HepG2 (cell line): ENCODE results near the gene PDPK1. TPM values are rescaled to one million over a fixed set of nuclear protein-coding genes. Genes with fewer than 3 reads are reported as not detected.

ENCODE experiments used
- GMEB1 ChIP-seq: sonication (generic); formaldehyde crosslinking; IDR thresholded peaks from 2 replicates; pipeline ENCODE4 v1.5.1; 2020; ENCODE audit warnings: missing genetic modification reagents, mild to moderate bottlenecking, borderline replicate concordance
- HINFP ChIP-seq: sonication (generic); formaldehyde crosslinking; IDR thresholded peaks from 2 replicates; pipeline ENCODE4 v1.4.0; 2020; ENCODE audit warnings: low read depth, mild to moderate bottlenecking, missing genetic modification reagents
- PCBP2 ChIP-seq: fragments of 200-400 bp; formaldehyde crosslinking; optimal IDR thresholded peaks from 2 replicates; pipeline ENCODE3; 2018; ENCODE audit warnings: low read length, low read depth; ENCODE audit not compliant: poor library complexity, severe bottlenecking
- PLRG1 ChIP-seq: fragments of 450-650 bp; conservative IDR thresholded peaks from 2 replicates; pipeline ENCODE4 v1.6.1; 2016
- ZFP36L2 ChIP-seq: sonication (generic); formaldehyde crosslinking; IDR thresholded peaks from 2 replicates; pipeline ENCODE4 v1.4.0; 2020; ENCODE audit warnings: missing genetic modification reagents
- ZFP82 ChIP-seq: sonication (generic); formaldehyde crosslinking; IDR thresholded peaks from 2 replicates; pipeline ENCODE4 v1.5.1; 2020; ENCODE audit warnings: mild to moderate bottlenecking, missing genetic modification reagents, borderline replicate concordance
- ZHX2 ChIP-seq, 2 experiments: sonication (generic) in 1 of 2; formaldehyde crosslinking in 1 of 2; IDR thresholded peaks; 2 replicates each; pipeline versions ENCODE4 v1.6.1 to v1.9.0; 2014 to 2022; ENCODE audit warnings: antibody characterized with exemption in 1 of 2, borderline replicate concordance in 1 of 2, inconsistent platforms in 1 of 2, low read depth in 1 of 2, missing genetic modification reagents in 1 of 2
- ZNF318 ChIP-seq: sonication (generic); formaldehyde crosslinking; IDR thresholded peaks from 2 replicates; pipeline ENCODE4 v1.4.0; 2020; ENCODE audit warnings: mild to moderate bottlenecking, missing genetic modification reagents
- ZNF335 ChIP-seq: sonication (generic); formaldehyde crosslinking; IDR thresholded peaks from 2 replicates; pipeline ENCODE4 v1.4.0; 2020; ENCODE audit warnings: missing genetic modification reagents
- polyA plus RNA-seq, 8 experiments: library from polyadenylated mRNA; depleted of rRNA in 3 of 8; stranded (reverse) in 7 of 8; unstranded in 1 of 8; fragments of >200 nt; fragmentation: Illumina TruSeq in 4 of 8; extraction: Trizol in 4 of 8; gene quantifications; 2 replicates each; pipeline versions ENCODE4 v1.2.1 to v1.2.3, GENCODE V29; 2011 to 2016; ENCODE audit warnings: low read depth in 4 of 8, missing spikeins in 1 of 8, mixed read lengths in 1 of 8; ENCODE audit not compliant: insufficient read depth in 1 of 8
- total RNA-seq, 5 experiments: library from RNA; depleted of rRNA; stranded (reverse); fragments of >200 nt; fragmentation: Illumina TruSeq; extraction: Trizol; gene quantifications; 2 replicates each; pipeline ENCODE4 v1.2.3, GENCODE V29; 2016; ENCODE audit warnings: low read depth in 1 of 5

PDPK1 gene
- total and polyA plus RNA-seq, 2 of the 13 experiments (the other 11 are each of a cell fraction or from before 2014, with no cell fraction given) = 59.6 to 129 TPM

- peak; percentile 34; the same call in 1 of the 2 replicates for TF ChIP-seq ZNF318 (CRISPR knock-in tag)
- TF ChIP-seq GMEB1 (CRISPR knock-in tag) = peak; percentile 73; the same call in 1 of the 2 replicates
- no peak for TF ChIP-seq PCBP2
- no peak for TF ChIP-seq ZHX2 (IDR thresholded peaks at IDR 0.05; ENCODE audit: low read depth)
- TF ChIP-seq ZHX2 (CRISPR knock-in tag; IDR thresholded peaks at IDR 0.05; ENCODE audit: borderline replicate concordance) = no peak
- no peak for TF ChIP-seq ZNF335 (CRISPR knock-in tag)
- no peak for TF ChIP-seq PLRG1
- no peak for TF ChIP-seq ZFP36L2 (CRISPR knock-in tag)
- no peak for TF ChIP-seq ZFP82 (CRISPR knock-in tag)
- peak; percentile 36; the same call in 1 of the 2 replicates for TF ChIP-seq HINFP (CRISPR knock-in tag)
Observed at GRCh38 chr16:2524339-2524938, 13.4 kb upstream of the PDPK1 start (continued).
